Panc1 (cell line): ENCODE measurements around the gene FPR3.
A peak's percentile ranks its signal among the peaks of the same experiment; 100 is the strongest.

ENCODE experiments used
- POLR2AphosphoS5 ChIP-seq: IDR thresholded peaks from 2 replicates; pipeline ENCODE4 v1.6.1; 2012; ENCODE audit warnings: mild to moderate bottlenecking, low read depth, low read length, moderate library complexity
- SIN3A ChIP-seq: IDR thresholded peaks from 2 replicates; pipeline ENCODE4 v1.6.1; 2012; ENCODE audit warnings: low read depth, mild to moderate bottlenecking, low read length, moderate library complexity, borderline replicate concordance; ENCODE audit not compliant: insufficient read depth
- TCF7L2 ChIP-seq: IDR thresholded peaks from 2 replicates; pipeline ENCODE4 v1.6.1; 2011; ENCODE audit warnings: mild to moderate bottlenecking, low read depth, low read length, inconsistent platforms
- TF ChIP-seq, protein P1 (sequence below): fragments of 450-650 bp; IDR thresholded peaks from 2 replicates; pipeline ENCODE4 v1.5.1; 2017; ENCODE audit warnings: mild to moderate bottlenecking

DNA sequence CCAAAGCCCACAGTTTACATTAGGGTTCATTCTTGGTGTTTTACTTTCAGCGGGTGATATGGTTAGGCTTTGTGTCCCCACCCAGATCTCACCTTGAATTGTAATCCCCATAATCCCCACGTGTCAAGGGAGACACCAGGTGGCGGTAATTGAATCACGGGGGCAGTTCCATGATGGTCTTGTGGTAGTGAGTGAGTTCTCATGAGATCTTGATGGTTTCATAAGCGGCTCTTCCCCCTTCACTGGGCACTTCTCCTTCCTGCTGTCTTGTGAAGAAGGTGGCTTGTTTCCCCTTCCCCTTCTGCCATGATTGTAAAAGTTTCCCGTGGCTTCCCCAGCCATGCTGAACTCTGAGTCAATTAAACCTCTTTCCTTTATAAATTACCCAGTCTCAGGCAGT, 22.0 kb upstream of the FPR3 start:
- TF ChIP-seq, protein P1, sequence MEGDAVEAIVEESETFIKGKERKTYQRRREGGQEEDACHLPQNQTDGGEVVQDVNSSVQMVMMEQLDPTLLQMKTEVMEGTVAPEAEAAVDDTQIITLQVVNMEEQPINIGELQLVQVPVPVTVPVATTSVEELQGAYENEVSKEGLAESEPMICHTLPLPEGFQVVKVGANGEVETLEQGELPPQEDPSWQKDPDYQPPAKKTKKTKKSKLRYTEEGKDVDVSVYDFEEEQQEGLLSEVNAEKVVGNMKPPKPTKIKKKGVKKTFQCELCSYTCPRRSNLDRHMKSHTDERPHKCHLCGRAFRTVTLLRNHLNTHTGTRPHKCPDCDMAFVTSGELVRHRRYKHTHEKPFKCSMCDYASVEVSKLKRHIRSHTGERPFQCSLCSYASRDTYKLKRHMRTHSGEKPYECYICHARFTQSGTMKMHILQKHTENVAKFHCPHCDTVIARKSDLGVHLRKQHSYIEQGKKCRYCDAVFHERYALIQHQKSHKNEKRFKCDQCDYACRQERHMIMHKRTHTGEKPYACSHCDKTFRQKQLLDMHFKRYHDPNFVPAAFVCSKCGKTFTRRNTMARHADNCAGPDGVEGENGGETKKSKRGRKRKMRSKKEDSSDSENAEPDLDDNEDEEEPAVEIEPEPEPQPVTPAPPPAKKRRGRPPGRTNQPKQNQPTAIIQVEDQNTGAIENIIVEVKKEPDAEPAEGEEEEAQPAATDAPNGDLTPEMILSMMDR, result peak; percentile 15; the same call in 1 of the 2 replicates
- TF ChIP-seq TCF7L2 (no peak), SIN3A (no peak), POLR2AphosphoS5 (no peak)
